ENCODE results near the gene ELFN2. TPM values are rescaled to one million over a fixed set of nuclear protein-coding genes. Genes with fewer than 3 reads are reported as not detected.

The ELFN2 gene
- total and polyA plus RNA-seq, 2 of the 13 experiments (the other 11 are each of a cell fraction or from before 2014, with no cell fraction given): 0.01 TPM; not detected in 1

DNA sequence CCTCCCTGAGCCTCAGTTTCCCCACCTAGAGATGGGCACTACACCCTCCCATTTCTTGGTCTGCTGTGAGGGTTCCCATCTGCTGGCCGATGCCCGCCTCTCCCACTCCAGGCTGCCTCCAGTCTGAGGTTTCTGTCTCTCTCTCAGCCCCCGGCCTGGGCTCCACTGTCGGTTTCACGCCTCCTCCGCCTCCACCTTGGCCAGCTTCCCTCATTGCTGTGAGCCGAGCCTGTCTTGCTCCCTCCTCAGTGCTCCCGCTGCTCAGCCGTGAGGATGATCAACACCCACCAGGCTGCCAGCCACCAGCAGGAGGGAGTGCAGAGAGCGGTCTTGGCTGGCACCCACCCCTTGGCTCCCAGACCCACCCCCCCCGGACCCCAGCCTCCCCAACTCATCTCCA, 83.9 kb downstream of the ELFN2 start (continued):
- no peak for TF ChIP-seq ZNF772 (CRISPR knock-in tag; IDR thresholded peaks at IDR 0.05)
- no peak for TF ChIP-seq NPAS2 (CRISPR knock-in tag; IDR thresholded peaks at IDR 0.05; ENCODE audit: borderline replicate concordance)
- TF ChIP-seq CHCHD3 (CRISPR knock-in tag; IDR thresholded peaks at IDR 0.05): no peak
- TF ChIP-seq HMG20B (CRISPR knock-in tag; conservative IDR thresholded peaks at IDR 0.05): no peak

DNA sequence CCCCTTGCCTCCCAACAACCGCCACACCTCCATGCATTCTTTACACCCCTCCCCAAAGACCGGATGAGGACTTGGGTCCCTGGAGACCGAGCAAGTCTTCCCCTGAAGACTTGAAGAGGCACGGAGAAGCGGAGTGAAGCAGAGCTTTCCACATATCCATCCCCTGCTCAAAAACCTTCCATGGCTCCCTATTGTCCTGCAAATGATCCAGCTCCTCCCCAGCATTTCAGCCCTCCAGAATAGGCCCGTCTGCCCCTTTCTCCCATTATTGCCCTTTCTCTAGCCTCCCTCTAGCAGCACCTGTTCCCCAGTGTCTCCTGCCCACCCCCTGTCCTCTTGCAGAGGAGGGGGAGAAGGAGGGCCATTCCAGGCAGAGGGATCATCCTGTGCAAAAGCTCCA, 85.2 kb downstream of the ELFN2 start:
- 18% methylated on average over 6 of the region's 6 CpGs for WGBS (ENCODE audit: low lambda C conversion rate)
- Histone ChIP-seq H3K27me3 (ENCODE audit: control insufficient read depth in 1 of 2, insufficient read depth in 2 of 2, low read length in 2 of 2) (peaks cover 0 to 23% of the 10 kb centered on the region in 2 experiments; a peak in 3 of 5 replicates), H3K4me1 (ENCODE audit: insufficient read depth, low read length) (no peaks in the 10 kb centered on the region), H3K79me2 (ENCODE audit: insufficient read depth, low read length) (no peaks in the 10 kb centered on the region), H3K27ac (ENCODE audit: extremely low read length, insufficient read depth, low read length) (no peak overlapping the region), H2AFZ (ENCODE audit: low read length) (no peak overlapping the region), H3K9me3 (ENCODE audit: low read length) (no peaks in the 10 kb centered on the region), H3K9ac (ENCODE audit: insufficient read depth, low read depth, low read length) (no peak overlapping the region), H3K4me3 (replicated peaks in 1 of 3; ENCODE audit: insufficient read depth in 1 of 3, low read depth in 2 of 3, low read length in 3 of 3) (no peak overlapping the region), H4K20me1 (ENCODE audit: insufficient read depth, low read length) (no peaks in the 10 kb centered on the region), H3K36me3 (replicated peaks in 1 of 2; ENCODE audit: control insufficient read depth in 1 of 2, insufficient read depth in 2 of 2, low read length in 2 of 2) (no peaks in the 10 kb centered on the region), H3K4me2 (ENCODE audit: low read depth, low read length) (no peak overlapping the region)
- DNase-seq (ENCODE audit: low spot score) (no peak), ATAC-seq (no peak), FAIRE-seq (no peak)
- ChIA-PET POLR2A (no interaction called here), CTCF (ENCODE audit: low intra/inter-chr PET ratio, low total read pairs) (no interaction called here)
- no peak for TF ChIP-seq TBX2 (CRISPR knock-in tag; IDR thresholded peaks at IDR 0.05; ENCODE audit: borderline replicate concordance)
- no peak for TF ChIP-seq SAP130 (CRISPR knock-in tag; IDR thresholded peaks at IDR 0.05; ENCODE audit: low read depth)
- TF ChIP-seq, protein P1, sequence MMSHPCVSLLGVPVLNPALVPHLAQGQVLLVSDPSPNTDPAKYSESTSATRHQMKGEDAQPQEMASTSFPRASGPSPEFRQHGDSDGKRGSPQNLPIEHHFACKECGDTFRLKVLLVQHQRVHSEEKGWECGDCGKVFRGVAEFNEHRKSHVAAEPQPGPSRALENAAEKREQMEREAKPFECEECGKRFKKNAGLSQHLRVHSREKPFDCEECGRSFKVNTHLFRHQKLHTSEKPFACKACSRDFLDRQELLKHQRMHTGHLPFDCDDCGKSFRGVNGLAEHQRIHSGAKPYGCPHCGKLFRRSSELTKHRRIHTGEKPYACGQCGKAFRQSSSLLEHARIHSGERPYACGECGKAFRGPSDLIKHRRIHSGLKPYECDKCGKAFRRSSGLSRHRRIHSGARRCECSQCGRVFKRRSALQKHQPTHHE (CRISPR knock-in tag; IDR thresholded peaks at IDR 0.05; ENCODE audit: borderline replicate concordance): no peak
- no peak for TF ChIP-seq ZNF772 (CRISPR knock-in tag; IDR thresholded peaks at IDR 0.05)
- TF ChIP-seq RFXANK (CRISPR knock-in tag; IDR thresholded peaks at IDR 0.05): no peak
- TF ChIP-seq FOXP4 (CRISPR knock-in tag; IDR thresholded peaks at IDR 0.05): no peak
- TF ChIP-seq ZNF451 (CRISPR knock-in tag; IDR thresholded peaks at IDR 0.05): no peak
- in situ Hi-C loops (cut with HindIII; ENCODE audit: extremely low pct_ligation_motif_present, low pct_unique_long_range_greater_than_20kb) (loop anchor here (5.0 kb wide), 1 partner anchor 35 kb away; no protein-coding TSS in a partner anchor), intact Hi-C loops (cut with micrococcal nuclease; ENCODE audit: unreplicated experiment) (no loop called here)
- BruUV-seq (replicated peaks): no TSS peak

All from HepG2 (cell line).